Natural killer cell (primary cell): Measurements from ENCODE around the gene ABL1. TPM values are rescaled to one million over a fixed set of nuclear protein-coding genes. Genes with fewer than 3 reads are reported as not detected.

Source experiments
- ATAC-seq, 3 donors: fragments of 150-1000 bp in 2 of 3; fragments of 200-7000 bp in 1 of 3; cut with Tn5 transposase; 1 replicate in 1 of 3; 2 replicates in 2 of 3; pipeline ENCODE4 v1.10.0; 2021; ENCODE audit warnings: mild to moderate bottlenecking in 2 of 3, moderate library complexity in 2 of 3
- DNase-seq, 2 donors: peaks; one replicate each; pipeline versions ENCODE4 v3.0.0 to v3.0.0-alpha.2; 2013 to 2021; ENCODE audit warnings: mixed read lengths in 1 of 2
- H3K27ac ChIP-seq: one replicate; pipeline ENCODE4 v1.5.1; 2013; ENCODE audit warnings: mild to moderate bottlenecking, low read length
- H3K27me3 ChIP-seq: one replicate; pipeline ENCODE4 v1.6.1; 2013; ENCODE audit warnings: low read length; ENCODE audit not compliant: control insufficient read depth, insufficient read depth
- H3K36me3 ChIP-seq: one replicate; pipeline ENCODE4 v1.6.1; 2013; ENCODE audit warnings: low read length; ENCODE audit not compliant: control insufficient read depth, insufficient read depth
- H3K4me1 ChIP-seq: one replicate; pipeline ENCODE4 v1.6.1; 2013; ENCODE audit warnings: low read length; ENCODE audit not compliant: control insufficient read depth, insufficient read depth
- H3K4me3 ChIP-seq: one replicate; pipeline ENCODE4 v1.5.1; 2013; ENCODE audit warnings: low read length
- H3K9me3 ChIP-seq: one replicate; pipeline ENCODE4 v1.6.1; 2013; ENCODE audit warnings: low read length; ENCODE audit not compliant: control insufficient read depth, insufficient read depth
- H3K27ac Mint-ChIP-seq, 2 donors: one replicate each; pipeline ENCODE4 v1.8.0; 2022; ENCODE audit warnings: mild to moderate bottlenecking in 2 of 2, mixed read lengths in 2 of 2, moderate library complexity in 1 of 2
- H3K27me3 Mint-ChIP-seq, 2 donors: one replicate each; pipeline ENCODE4 v1.8.0; 2022; ENCODE audit warnings: low read depth in 2 of 2, mixed read lengths in 2 of 2
- H3K36me3 Mint-ChIP-seq: one replicate; pipeline ENCODE4 v1.8.0; 2022; ENCODE audit warnings: mixed read lengths
- H3K4me1 Mint-ChIP-seq, 2 donors: one replicate each; pipeline ENCODE4 v1.8.0; 2022; ENCODE audit warnings: mixed read lengths in 2 of 2
- H3K4me3 Mint-ChIP-seq: one replicate; pipeline ENCODE4 v1.8.0; 2022; ENCODE audit warnings: mild to moderate bottlenecking, moderate library complexity, mixed read lengths
- H3K9me3 Mint-ChIP-seq, 2 donors: one replicate each; pipeline ENCODE4 v1.8.0; 2022; ENCODE audit warnings: mixed read lengths in 2 of 2
- CTCF ChIP-seq: fragments of 200-600 bp; IDR thresholded peaks from one replicate; pipeline ENCODE4 v1.8.0; 2022; ENCODE audit warnings: antibody characterized with exemption
- WGBS: methylation state at CpG from one replicate; pipeline ENCODE4 v1.1.7; 2013; ENCODE audit warnings: missing lambda C conversion rate; ENCODE audit not compliant: insufficient coverage; 5-methylcytosine and 5-hydroxymethylcytosine counted together
- intact Hi-C: fragments of 100-400 bp; cut with micrococcal nuclease; formaldehyde crosslinking; loops from one replicate; pipeline ENCODE4 v1.14.2; 2022
- total RNA-seq, 4 donors: library from RNA; stranded (reverse); fragments of 120-200 nt in 1 of 4; gene quantifications; one replicate each; pipeline versions ENCODE4 v1.2.3 to v1.2.4, GENCODE V29; 2013 to 2022

Gene ABL1
- total RNA-seq, 3 donors from 2014 or later (not counting 1 experiment from before 2014, with no cell fraction given) = 49.7 to 65.6 (median 53.8) TPM

GRCh38 chr9:130900701-130901497, 65.8 kb downstream of the ABL1 start:
- H3K36me3 Mint-ChIP-seq = no peaks in the 10 kb centered on the region
- no peak for DNase-seq
- H3K36me3 ChIP-seq = no peaks in the 10 kb centered on the region
- WGBS = 67% methylated on average over 14 of the region's 17 CpGs
- no peaks in the 10 kb centered on the region for H3K27me3 Mint-ChIP-seq
- H3K27me3 ChIP-seq = no peaks in the 10 kb centered on the region
- no peaks in the 10 kb centered on the region for H3K9me3 ChIP-seq
- H3K4me1 ChIP-seq = no peaks in the 10 kb centered on the region
- TF ChIP-seq CTCF = no peak
- H3K27ac Mint-ChIP-seq = no peak overlapping the region
- intact Hi-C loops = no loop called here
- no peak for ATAC-seq
- H3K9me3 Mint-ChIP-seq = no peaks in the 10 kb centered on the region
- H3K27ac ChIP-seq = no peak overlapping the region
- H3K4me1 Mint-ChIP-seq = no peaks in the 10 kb centered on the region
- H3K4me3 ChIP-seq = no peak overlapping the region
- H3K4me3 Mint-ChIP-seq = no peak overlapping the region

- no peak for ATAC-seq
- intact Hi-C loops = no loop called here
- 83% methylated on average over 17 of the region's 17 CpGs for WGBS
Measured at GRCh38 chr9:130901498-130902203, 66.6 kb downstream of the ABL1 start.

GRCh38 chr9:130902204-130903185, 67.4 kb downstream of the ABL1 start:
- ATAC-seq (no peak), DNase-seq (no peak)
- Mint-ChIP-seq H3K4me1 (no peaks in the 10 kb centered on the region), H3K4me3 (no peak overlapping the region), H3K36me3 (no peaks in the 10 kb centered on the region), H3K27ac (no peak overlapping the region), H3K27me3 (no peaks in the 10 kb centered on the region), H3K9me3 (no peaks in the 10 kb centered on the region)
- H3K27ac ChIP-seq = no peak overlapping the region
- intact Hi-C loops = no loop called here
- 89% methylated on average over 25 of the region's 27 CpGs for WGBS
- no peaks in the 10 kb centered on the region for H3K9me3 ChIP-seq
- no peaks in the 10 kb centered on the region for H3K27me3 ChIP-seq
- no peak overlapping the region for H3K4me3 ChIP-seq
- no peaks in the 10 kb centered on the region for H3K36me3 ChIP-seq
- H3K4me1 ChIP-seq = no peaks in the 10 kb centered on the region
- no peak for TF ChIP-seq CTCF

More at GRCh38 chr9:130901498-130902203, 66.6 kb downstream of the ABL1 start:
- no peaks in the 10 kb centered on the region for H3K27me3 ChIP-seq
- H3K4me3 Mint-ChIP-seq = no peak overlapping the region
- TF ChIP-seq CTCF = no peak
- no peaks in the 10 kb centered on the region for H3K4me1 ChIP-seq
- no peaks in the 10 kb centered on the region for H3K27me3 Mint-ChIP-seq
- no peaks in the 10 kb centered on the region for H3K4me1 Mint-ChIP-seq
- no peak for DNase-seq
- no peak overlapping the region for H3K4me3 ChIP-seq
- no peaks in the 10 kb centered on the region for H3K36me3 Mint-ChIP-seq
- no peak overlapping the region for H3K27ac ChIP-seq
- H3K36me3 ChIP-seq = no peaks in the 10 kb centered on the region
- no peaks in the 10 kb centered on the region for H3K9me3 Mint-ChIP-seq
- H3K9me3 ChIP-seq = no peaks in the 10 kb centered on the region
- no peak overlapping the region for H3K27ac Mint-ChIP-seq
